Vagina (tissue), 2 donors: ENCODE results near the gene MYLK. TPM values are rescaled to one million over a fixed set of nuclear protein-coding genes. Genes with fewer than 3 reads are reported as not detected.

Source experiments
- DNase-seq, 2 donors: peaks; one replicate each; pipeline ENCODE4 v3.0.0-alpha.2; 2017; ENCODE audit errors: extremely low spot score in 2 of 2
- H3K27ac ChIP-seq: fragments of 200-600 bp; sonication (generic); one replicate; pipeline ENCODE4 v1.5.1; 2019
- H3K27me3 ChIP-seq: fragments of 200-600 bp; sonication (generic); one replicate; pipeline ENCODE4 v1.5.1; 2019
- H3K36me3 ChIP-seq, 2 donors: fragments of 200-600 bp; sonication (generic); one replicate each; pipeline ENCODE4 v1.5.1; 2017 to 2019
- H3K4me1 ChIP-seq: fragments of 200-600 bp; sonication (generic); one replicate; pipeline ENCODE4 v1.5.1; 2019
- H3K4me3 ChIP-seq, 2 donors: fragments of 200-600 bp; sonication (generic); 1 replicate in 1 of 2; 2 replicates in 1 of 2; pipeline ENCODE4 v1.5.1; 2016 to 2019
- H3K9me3 ChIP-seq: fragments of 200-600 bp; sonication (generic); one replicate; pipeline ENCODE4 v1.5.1; 2019
- POLR2A ChIP-seq, 2 donors: fragments of 450-650 bp; IDR thresholded peaks; one replicate each; pipeline ENCODE4 v1.6.1; 2017; ENCODE audit warnings: antibody characterized with exemption in 2 of 2, mild to moderate bottlenecking in 2 of 2, moderate library complexity in 2 of 2
- POLR2AphosphoS5 ChIP-seq, 2 donors: sonication (generic); formaldehyde crosslinking; IDR thresholded peaks; one replicate each; pipeline ENCODE4 v1.9.0; 2017; ENCODE audit warnings: antibody characterized with exemption in 2 of 2, mild to moderate bottlenecking in 2 of 2, low read depth in 1 of 2; ENCODE audit not compliant: insufficient read depth in 1 of 2
- intact Hi-C: fragments of 100-400 bp; cut with DNase I; formaldehyde crosslinking; loops from one replicate; pipeline ENCODE4 v1.15.1; 2023
- total RNA-seq: library from RNA; depleted of rRNA; stranded (reverse); fragments of >200 nt; gene quantifications from one replicate; pipeline ENCODE4 v1.2.3, GENCODE V29; 2016
- TF ChIP-seq, protein P1 (sequence below), 3 experiments: fragments of 450-650 bp in 2 of 3; fragments of 200-600 bp in 1 of 3; sonication (generic) in 1 of 3; IDR thresholded peaks; one replicate each; pipeline ENCODE4 v1.5.1; 2017 to 2019; ENCODE audit warnings: antibody characterized with exemption in 3 of 3, mild to moderate bottlenecking in 2 of 3, moderate library complexity in 2 of 3

MYLK gene
- total RNA-seq, 1 donor from 2014 or later = 352 TPM

DNA sequence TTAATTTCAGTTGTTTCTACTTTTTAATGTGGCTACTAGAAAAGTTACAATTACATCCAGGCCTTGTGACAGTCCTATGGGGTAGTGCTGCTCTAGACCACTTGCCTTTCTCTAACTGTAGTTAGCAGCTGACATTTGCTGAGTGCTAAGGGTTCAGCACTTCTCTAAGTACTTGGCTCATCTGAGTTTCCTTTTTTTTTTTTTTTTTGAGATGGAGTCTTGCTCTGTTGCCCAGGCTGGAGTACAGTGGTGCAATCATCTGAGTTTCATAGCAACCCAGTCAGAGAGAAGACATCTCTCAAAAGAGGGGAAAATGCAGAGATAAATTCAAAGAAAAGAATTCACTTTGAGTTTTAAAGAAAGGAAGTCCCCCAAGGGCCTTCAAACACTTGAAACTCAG lies 130.8 kb downstream of the MYLK start:
- DNase-seq = no peak
- H3K4me3 ChIP-seq = no peak overlapping the region
- H3K9me3 ChIP-seq = no peaks in the 10 kb centered on the region
- H3K36me3 ChIP-seq = no peaks in the 10 kb centered on the region
- intact Hi-C loops = no loop called here
- H3K27ac ChIP-seq = no peak overlapping the region
- TF ChIP-seq POLR2AphosphoS5 (IDR thresholded peaks at IDR 0.05; ENCODE audit: insufficient read depth in 1 of 2, low read depth in 1 of 2) (no peak), POLR2A (IDR thresholded peaks at IDR 0.05) (no peak)
- TF ChIP-seq, protein P1, sequence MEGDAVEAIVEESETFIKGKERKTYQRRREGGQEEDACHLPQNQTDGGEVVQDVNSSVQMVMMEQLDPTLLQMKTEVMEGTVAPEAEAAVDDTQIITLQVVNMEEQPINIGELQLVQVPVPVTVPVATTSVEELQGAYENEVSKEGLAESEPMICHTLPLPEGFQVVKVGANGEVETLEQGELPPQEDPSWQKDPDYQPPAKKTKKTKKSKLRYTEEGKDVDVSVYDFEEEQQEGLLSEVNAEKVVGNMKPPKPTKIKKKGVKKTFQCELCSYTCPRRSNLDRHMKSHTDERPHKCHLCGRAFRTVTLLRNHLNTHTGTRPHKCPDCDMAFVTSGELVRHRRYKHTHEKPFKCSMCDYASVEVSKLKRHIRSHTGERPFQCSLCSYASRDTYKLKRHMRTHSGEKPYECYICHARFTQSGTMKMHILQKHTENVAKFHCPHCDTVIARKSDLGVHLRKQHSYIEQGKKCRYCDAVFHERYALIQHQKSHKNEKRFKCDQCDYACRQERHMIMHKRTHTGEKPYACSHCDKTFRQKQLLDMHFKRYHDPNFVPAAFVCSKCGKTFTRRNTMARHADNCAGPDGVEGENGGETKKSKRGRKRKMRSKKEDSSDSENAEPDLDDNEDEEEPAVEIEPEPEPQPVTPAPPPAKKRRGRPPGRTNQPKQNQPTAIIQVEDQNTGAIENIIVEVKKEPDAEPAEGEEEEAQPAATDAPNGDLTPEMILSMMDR (IDR thresholded peaks at IDR 0.05) = no peak
- H3K4me1 ChIP-seq = peaks cover 28% of the 10 kb centered on the region
- H3K27me3 ChIP-seq = no peaks in the 10 kb centered on the region

DNA sequence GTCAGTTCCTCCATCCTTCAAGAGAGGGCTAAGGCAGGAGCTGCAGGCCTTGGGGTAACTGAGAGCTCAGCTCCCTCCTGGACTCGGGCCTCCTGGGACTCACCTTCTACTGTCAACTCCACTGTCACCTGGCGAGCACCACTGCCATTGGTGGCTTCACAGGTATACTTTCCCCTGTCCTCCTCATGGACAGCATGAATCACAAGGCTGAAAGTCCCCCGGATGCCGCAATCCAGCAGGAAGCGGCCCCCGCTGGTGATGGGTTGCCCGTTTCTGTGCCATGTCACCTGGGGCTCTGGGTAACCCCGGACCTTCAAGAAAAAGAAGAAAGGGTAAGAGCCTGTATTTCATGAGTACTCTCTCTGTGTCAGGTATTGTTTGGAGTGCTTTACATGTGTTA lies 131.9 kb downstream of the MYLK start:
- peaks cover 17% of the 10 kb centered on the region for H3K4me1 ChIP-seq
- peak in 1 of 2 donors; percentile 64 for DNase-seq
- intact Hi-C loops = no loop called here

DNA sequence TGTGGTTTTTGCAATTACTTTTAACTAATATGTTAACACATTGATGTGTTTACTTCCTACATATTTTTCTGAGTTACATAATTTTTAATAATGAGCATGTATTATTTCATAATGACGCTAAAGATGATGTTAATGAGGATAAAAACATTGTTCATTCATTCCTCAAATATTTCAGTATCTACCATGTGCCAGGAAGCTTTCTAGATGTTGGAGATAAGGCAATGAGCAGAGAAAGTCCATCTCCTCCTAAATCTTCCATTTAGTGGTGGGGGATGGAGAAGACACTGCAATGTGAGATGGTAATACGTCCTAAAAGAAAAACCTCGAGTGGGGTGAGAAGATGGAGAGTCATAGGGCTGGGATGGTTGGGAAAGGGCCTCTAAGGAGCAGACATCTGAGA lies 132.7 kb downstream of the MYLK start:
- intact Hi-C loops = no loop called here
- TF ChIP-seq, protein P1 (IDR thresholded peaks at IDR 0.05) = no peak
- TF ChIP-seq POLR2A (IDR thresholded peaks at IDR 0.05) (no peak), POLR2AphosphoS5 (IDR thresholded peaks at IDR 0.05; ENCODE audit: insufficient read depth in 1 of 2, low read depth in 1 of 2) (no peak)
- Histone ChIP-seq H3K9me3 (no peaks in the 10 kb centered on the region), H3K36me3 (no peaks in the 10 kb centered on the region), H3K4me1 (peaks cover 12% of the 10 kb centered on the region), H3K4me3 (no peak overlapping the region), H3K27me3 (no peaks in the 10 kb centered on the region), H3K27ac (no peak overlapping the region)
- DNase-seq = no peak

More for the DNA sequence above, 131.9 kb downstream of the MYLK start:
- TF ChIP-seq, protein P1 (IDR thresholded peaks at IDR 0.05) = no peak
- TF ChIP-seq POLR2A (IDR thresholded peaks at IDR 0.05) = no peak
- TF ChIP-seq POLR2AphosphoS5 (IDR thresholded peaks at IDR 0.05; ENCODE audit: insufficient read depth in 1 of 2, low read depth in 1 of 2) = no peak
- Histone ChIP-seq H3K4me3 (no peak overlapping the region), H3K27me3 (no peaks in the 10 kb centered on the region), H3K27ac (no peak overlapping the region), H3K36me3 (no peaks in the 10 kb centered on the region), H3K9me3 (no peaks in the 10 kb centered on the region)

DNA sequence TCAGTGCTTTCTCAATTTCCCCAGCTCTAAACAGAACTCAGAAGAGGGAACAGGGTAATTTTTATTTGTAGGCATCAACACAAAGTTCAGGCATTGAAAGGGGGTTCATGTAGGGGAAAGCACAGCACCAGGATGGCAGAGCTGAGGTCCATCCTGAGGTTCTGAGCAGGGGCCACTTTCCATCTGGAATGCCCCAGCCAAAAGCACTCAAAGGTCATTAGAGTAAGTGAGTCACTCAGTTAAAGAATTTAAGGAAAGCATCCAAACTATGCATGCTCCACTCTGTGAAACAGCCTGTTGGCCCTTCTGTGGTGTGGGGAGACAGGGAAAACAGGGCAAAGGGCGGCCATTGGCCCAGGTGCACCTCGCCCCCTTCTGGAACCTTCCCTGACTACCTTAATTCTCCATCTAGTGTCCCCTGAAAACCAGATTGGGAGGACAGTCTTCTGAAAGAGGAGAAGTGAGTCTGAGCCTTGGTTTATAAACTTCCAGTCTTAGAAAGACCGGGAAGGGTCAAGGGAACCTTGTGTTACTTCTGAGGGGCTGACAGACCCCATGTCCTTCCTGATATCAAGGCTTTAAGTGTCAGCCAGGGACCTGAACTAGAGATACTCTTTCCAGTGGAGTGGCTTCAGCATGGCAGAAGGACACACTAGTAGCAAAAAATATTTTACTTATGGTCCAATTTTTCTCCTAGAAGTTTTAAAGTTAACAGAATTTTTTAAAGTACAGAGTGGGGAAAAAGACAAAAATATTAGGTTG lies 133.3 kb downstream of the MYLK start:
- DNase-seq = no peak
- H3K36me3 ChIP-seq = no peaks in the 10 kb centered on the region
- TF ChIP-seq POLR2A (IDR thresholded peaks at IDR 0.05) = no peak
- no peak for TF ChIP-seq POLR2AphosphoS5 (IDR thresholded peaks at IDR 0.05; ENCODE audit: insufficient read depth in 1 of 2, low read depth in 1 of 2)
- TF ChIP-seq, protein P1 (IDR thresholded peaks at IDR 0.05) = no peak
- H3K27ac ChIP-seq = no peak overlapping the region
- H3K4me3 ChIP-seq = no peak overlapping the region
- H3K4me1 ChIP-seq = peaks cover 12% of the 10 kb centered on the region
- H3K27me3 ChIP-seq = no peaks in the 10 kb centered on the region
- H3K9me3 ChIP-seq = no peaks in the 10 kb centered on the region
- intact Hi-C loops = no loop called here

DNA sequence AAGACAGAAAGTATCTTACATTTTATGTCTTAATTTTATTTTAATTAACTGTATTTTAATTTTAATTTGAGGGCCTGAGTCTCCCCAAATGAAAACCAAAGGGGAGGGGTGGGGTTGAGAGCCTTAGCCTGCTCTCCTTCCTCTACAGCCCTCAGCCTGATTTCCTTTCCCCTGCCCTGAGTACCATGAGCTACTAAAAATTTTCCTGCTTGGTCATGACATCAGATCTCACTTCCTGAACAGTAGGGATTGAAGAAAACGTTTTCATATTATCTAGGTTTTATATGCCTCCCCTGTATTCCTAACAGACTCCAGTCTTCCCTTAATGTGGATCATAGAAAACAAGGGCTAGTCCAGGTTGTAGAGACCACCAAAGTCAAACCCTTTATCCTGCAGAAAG lies 133.9 kb downstream of the MYLK start:
- Histone ChIP-seq H3K27me3 (no peaks in the 10 kb centered on the region), H3K36me3 (no peaks in the 10 kb centered on the region), H3K27ac (no peak overlapping the region), H3K9me3 (no peaks in the 10 kb centered on the region), H3K4me3 (no peak overlapping the region), H3K4me1 (peaks cover 12% of the 10 kb centered on the region)
- TF ChIP-seq, protein P1 (IDR thresholded peaks at IDR 0.05) = no peak
- no peak for TF ChIP-seq POLR2AphosphoS5 (IDR thresholded peaks at IDR 0.05; ENCODE audit: insufficient read depth in 1 of 2, low read depth in 1 of 2)
- TF ChIP-seq POLR2A (IDR thresholded peaks at IDR 0.05) = no peak
- no peak for DNase-seq
- intact Hi-C loops = no loop called here
